Calu3 (cell line): Measurements from ENCODE around the gene NCLN. TPM values are rescaled to one million over a fixed set of nuclear protein-coding genes. Genes with fewer than 3 reads are reported as not detected.

Experiments used
- BruUV-seq: library from RNA; stranded (reverse); fragments of 400-500 nt; replicated peaks from 2 replicates; lab custom pipeline; 2021; lab: Mats Ljungman, UMichigan
- CTCF ChIA-PET: fragments of 300-600 bp; sonication (Branson Sonifier 250); formaldehyde crosslinking; loops from one replicate; lab custom pipeline; 2022; ENCODE audit warnings: antibody characterized with exemption; lab: Charles Lee
- DNase-seq: peaks from one replicate; pipeline ENCODE4 v3.0.0; 2022
- H3K27ac Mint-ChIP-seq: one replicate; pipeline ENCODE4 v1.8.0; 2022; ENCODE audit warnings: mixed read lengths; ENCODE audit not compliant: unreplicated experiment
- H3K27me3 Mint-ChIP-seq: one replicate; pipeline ENCODE4 v1.8.0; 2022; ENCODE audit warnings: mixed read lengths; ENCODE audit not compliant: unreplicated experiment
- H3K36me3 Mint-ChIP-seq: one replicate; pipeline ENCODE4 v1.8.0; 2022; ENCODE audit warnings: mild to moderate bottlenecking, moderate library complexity, mixed read lengths; ENCODE audit not compliant: insufficient read depth, unreplicated experiment
- H3K4me1 Mint-ChIP-seq: one replicate; pipeline ENCODE4 v1.8.0; 2022; ENCODE audit warnings: mild to moderate bottlenecking, low read depth, mixed read lengths; ENCODE audit not compliant: unreplicated experiment
- H3K4me3 Mint-ChIP-seq: one replicate; pipeline ENCODE4 v1.8.0; 2022; ENCODE audit warnings: mild to moderate bottlenecking, low read depth, moderate library complexity, mixed read lengths; ENCODE audit not compliant: unreplicated experiment
- H3K9me3 Mint-ChIP-seq: one replicate; pipeline ENCODE4 v1.8.0; 2022; ENCODE audit warnings: low read depth, mixed read lengths; ENCODE audit not compliant: unreplicated experiment
- intact Hi-C: fragments of 100-400 bp; cut with micrococcal nuclease; formaldehyde crosslinking; loops from one replicate; pipeline ENCODE4 v1.10.0; 2022; ENCODE audit not compliant: unreplicated experiment
- total RNA-seq: library from RNA; stranded (reverse); gene quantifications from 2 replicates; pipeline ENCODE4 v1.2.3, GENCODE V29; 2022
- TF ChIP-seq, protein P1 (sequence below): fragments of 200-600 bp; IDR thresholded peaks from one replicate; pipeline ENCODE4 v1.8.0; 2022; ENCODE audit warnings: antibody characterized with exemption; ENCODE audit not compliant: unreplicated experiment

NCLN gene
- total RNA-seq, 1 experiment from 2014 or later: 79.6 TPM

DNA sequence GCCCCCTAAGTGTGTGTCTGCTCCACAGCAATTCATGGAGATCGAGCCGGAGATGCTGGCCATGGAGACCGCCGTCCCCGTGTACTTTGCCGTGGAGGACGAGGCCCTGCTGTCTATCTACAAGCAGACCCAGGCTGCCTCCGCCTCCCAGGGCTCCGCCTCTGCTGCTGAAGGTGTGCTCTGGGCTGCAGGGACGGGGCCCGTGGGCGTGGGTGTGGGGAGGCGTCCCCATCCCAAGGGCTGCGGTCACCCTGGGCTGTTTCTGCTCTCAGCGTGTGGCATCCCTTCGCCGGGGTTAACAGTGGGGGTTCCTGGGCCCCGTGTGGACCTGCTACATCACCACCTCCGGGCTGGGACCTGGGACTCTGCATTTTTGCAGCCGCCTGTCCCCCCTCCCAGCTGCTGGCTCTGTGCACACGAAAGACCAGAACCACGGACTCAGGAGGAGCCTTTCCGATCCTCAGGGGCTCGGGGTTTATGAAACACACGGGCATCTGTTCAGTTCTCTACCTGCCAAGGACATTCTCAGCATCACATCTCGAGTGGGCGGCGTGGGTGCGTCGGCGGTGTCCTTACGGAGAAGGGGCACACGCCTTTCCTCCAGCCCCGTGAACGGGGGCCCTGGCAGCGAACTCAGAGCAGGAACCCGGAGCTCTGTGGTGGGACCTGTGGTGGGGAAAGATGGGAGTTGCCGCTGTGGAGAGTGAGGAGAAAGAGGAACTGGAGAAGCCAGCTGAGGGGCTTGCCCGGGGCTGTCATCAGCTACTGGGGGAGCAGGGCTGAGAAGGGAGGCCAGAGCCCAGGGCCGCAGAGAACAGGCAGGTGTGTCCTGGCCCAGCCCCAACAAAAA lies 7.8 kb downstream of the NCLN start:
- BruUV-seq: no TSS peak

DNA sequence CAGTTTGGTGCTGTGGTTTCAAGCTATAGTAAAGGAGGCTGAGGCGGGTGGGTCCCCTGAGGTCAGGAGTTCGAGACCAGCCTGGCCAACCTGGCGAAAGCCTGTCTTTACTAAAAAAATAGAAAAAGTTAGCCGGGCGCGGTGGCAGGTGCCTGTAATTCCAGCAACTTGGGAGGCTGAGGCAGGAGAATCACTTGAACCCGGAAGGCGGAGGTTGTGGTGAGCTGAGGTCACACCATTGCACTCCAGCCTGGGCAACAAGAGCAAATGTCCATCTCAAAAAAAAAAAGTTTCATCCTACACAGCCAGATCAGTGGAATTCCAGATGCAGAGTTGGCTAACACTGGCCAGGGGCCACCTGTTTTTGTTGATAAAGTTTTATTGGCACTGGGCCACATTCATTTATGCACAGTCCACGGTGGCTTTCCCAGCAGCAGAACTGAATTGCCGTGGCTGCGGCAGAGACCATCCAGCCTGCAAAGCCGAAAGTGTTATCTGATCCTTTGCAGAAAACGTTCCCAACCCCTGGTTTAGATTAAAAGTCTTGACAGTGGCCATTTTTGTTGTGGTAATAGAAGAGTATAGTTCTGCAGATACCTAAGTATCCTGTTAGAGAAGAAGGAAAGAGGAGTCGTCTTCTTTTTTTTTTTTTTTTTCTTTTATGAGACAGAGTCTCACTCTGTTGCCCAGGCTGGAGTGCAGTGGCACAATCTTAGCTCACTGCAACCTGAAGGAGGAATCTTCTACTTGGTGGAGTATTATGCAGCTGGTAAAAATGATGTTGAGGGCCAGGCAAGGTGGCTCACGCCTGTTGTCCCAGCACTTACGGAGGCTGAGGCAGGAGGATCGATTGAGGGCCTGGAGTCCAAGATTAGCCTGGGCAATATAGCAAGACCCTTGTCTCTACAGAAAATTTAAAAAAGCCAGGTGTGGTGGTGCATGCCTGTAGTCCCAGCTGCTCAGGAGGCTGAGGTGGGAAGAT lies 8.7 kb downstream of the NCLN start:
- DNase-seq: no peak
- BruUV-seq: no TSS peak
- no peak overlapping the region for H3K27ac Mint-ChIP-seq
- CTCF ChIA-PET: no interaction called here
- H3K36me3 Mint-ChIP-seq: no peaks in the 10 kb centered on the region
- H3K9me3 Mint-ChIP-seq: no peaks in the 10 kb centered on the region
- intact Hi-C loops: no loop called here
- H3K4me3 Mint-ChIP-seq: no peak overlapping the region
- H3K4me1 Mint-ChIP-seq: no peaks in the 10 kb centered on the region
- no peaks in the 10 kb centered on the region for H3K27me3 Mint-ChIP-seq
- TF ChIP-seq, protein P1, sequence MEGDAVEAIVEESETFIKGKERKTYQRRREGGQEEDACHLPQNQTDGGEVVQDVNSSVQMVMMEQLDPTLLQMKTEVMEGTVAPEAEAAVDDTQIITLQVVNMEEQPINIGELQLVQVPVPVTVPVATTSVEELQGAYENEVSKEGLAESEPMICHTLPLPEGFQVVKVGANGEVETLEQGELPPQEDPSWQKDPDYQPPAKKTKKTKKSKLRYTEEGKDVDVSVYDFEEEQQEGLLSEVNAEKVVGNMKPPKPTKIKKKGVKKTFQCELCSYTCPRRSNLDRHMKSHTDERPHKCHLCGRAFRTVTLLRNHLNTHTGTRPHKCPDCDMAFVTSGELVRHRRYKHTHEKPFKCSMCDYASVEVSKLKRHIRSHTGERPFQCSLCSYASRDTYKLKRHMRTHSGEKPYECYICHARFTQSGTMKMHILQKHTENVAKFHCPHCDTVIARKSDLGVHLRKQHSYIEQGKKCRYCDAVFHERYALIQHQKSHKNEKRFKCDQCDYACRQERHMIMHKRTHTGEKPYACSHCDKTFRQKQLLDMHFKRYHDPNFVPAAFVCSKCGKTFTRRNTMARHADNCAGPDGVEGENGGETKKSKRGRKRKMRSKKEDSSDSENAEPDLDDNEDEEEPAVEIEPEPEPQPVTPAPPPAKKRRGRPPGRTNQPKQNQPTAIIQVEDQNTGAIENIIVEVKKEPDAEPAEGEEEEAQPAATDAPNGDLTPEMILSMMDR: no peak

More for the DNA sequence above, 7.8 kb downstream of the NCLN start:
- Mint-ChIP-seq H3K27ac (no peak overlapping the region), H3K27me3 (no peaks in the 10 kb centered on the region), H3K36me3 (no peaks in the 10 kb centered on the region), H3K4me1 (peaks cover under 1% of the 10 kb centered on the region), H3K4me3 (no peak overlapping the region), H3K9me3 (no peaks in the 10 kb centered on the region)
- TF ChIP-seq, protein P1: no peak
- CTCF ChIA-PET: no interaction called here
- intact Hi-C loops: no loop called here
- no peak for DNase-seq

DNA sequence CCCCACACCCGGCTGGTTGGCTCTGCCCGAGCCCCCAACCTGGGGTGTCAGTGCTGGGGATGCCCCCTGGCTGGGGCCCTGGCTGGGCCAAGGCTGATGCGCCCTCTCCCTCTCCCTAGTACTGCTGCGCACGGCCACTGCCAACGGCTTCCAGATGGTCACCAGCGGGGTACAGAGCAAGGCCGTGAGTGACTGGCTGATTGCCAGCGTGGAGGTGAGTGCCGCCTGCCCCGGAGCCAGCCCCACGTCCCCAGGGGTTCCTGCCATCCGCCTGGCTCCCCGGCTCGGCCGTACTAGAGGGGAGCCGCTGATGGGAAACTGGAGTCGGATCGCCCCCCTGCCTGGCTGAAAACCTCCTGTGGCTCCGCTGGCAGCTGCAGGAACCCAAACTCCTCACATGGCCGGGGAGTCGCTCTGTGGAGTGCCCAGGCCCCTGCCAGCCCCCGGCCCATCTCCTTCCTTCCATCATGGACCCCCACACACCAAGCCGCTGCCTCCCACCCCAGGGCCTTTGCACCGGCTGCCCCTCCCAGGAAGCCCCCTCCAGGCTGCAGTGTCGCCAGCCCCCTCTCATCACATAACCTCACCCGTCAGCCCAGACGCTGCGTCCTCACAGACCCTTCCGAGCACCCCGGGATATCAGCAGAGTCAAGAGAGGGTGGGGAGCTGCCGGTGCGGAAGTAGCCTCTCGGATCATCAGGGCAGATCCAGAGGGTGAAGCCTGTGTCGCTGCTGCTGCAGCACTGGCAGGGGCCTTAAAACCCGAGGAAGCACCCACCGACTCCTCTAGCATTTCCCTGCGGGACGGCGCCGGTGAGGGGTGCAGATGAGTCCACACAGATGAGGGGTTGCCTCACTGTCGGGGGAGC lies 10.6 kb downstream of the NCLN start:
- Mint-ChIP-seq H3K36me3 (peaks cover 3% of the 10 kb centered on the region), H3K4me1 (no peaks in the 10 kb centered on the region), H3K4me3 (no peak overlapping the region), H3K27me3 (no peaks in the 10 kb centered on the region), H3K9me3 (no peaks in the 10 kb centered on the region), H3K27ac (no peak overlapping the region)
- DNase-seq: no peak
- BruUV-seq: no TSS peak
- intact Hi-C loops: no loop called here
- TF ChIP-seq, protein P1: no peak
- CTCF ChIA-PET: no interaction called here

DNA sequence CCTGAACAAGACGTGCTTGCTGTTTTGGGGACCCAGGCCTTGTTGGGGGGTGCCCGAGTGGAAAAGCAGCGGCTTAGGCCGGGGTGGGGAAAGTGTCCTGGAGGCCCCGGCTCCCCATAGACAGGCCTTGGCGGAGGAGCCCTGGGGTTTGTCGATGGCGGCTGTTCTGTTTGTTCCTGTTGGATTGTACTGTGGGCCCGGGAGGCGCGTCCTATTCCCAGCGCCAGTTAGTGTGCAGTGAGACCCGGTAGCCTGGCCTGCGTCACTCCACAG lies 11.1 kb downstream of the NCLN start:
- Mint-ChIP-seq H3K27ac (no peak overlapping the region), H3K4me3 (no peak overlapping the region), H3K4me1 (no peaks in the 10 kb centered on the region), H3K9me3 (no peaks in the 10 kb centered on the region), H3K36me3 (peaks cover 3% of the 10 kb centered on the region), H3K27me3 (no peaks in the 10 kb centered on the region)
- DNase-seq: no peak
- CTCF ChIA-PET: no interaction called here
- TF ChIP-seq, protein P1: no peak
- no TSS peak for BruUV-seq
- intact Hi-C loops: no loop called here
